ENCODE results near the gene CBX2. TPM values are rescaled to one million over a fixed set of nuclear protein-coding genes. Genes with fewer than 3 reads are reported as not detected.

Gene CBX2
- total RNA-seq, 1 experiment from 2014 or later, result 28.3 TPM

DNA sequence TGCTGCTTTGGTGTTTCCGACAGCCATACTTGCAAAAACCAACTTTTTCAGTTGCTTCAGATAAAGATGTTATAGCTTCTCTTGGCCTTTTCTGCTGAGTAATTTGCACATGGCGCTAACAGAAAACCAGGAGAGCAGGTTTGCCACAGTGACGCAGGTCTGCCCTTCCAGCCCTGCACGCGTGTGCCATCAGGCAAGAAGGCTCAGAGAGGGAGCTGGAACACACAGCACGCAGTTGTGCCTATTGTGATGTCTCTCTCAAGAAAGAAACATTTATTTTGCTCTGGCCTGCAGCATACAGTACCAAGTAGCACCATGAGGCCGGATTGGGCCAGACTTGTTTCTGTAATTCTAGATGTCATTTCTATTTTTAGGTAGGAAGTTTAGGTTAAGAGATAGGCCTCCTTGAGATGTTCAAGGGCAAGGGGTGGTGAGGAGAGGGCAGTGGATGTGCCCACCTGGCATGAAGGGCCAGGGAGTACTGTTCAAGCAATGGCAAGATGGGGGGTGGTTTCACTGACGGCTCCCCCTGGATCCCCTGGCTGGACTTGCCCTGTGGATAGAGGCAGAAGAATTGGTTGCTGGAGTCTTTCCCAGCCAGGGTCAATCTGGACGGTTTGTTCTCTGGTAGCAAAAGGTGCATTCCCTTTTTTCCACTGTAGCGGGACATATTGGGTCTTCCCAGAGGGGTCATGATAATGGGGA, 1.9 kb downstream of the CBX2 start (continued):
- no peak for TF ChIP-seq ATF3 (IDR thresholded peaks at IDR 0.05)
- TF ChIP-seq RAD21 (IDR thresholded peaks at IDR 0.05; ENCODE audit: low read depth), result no peak
- TF ChIP-seq CEBPB (IDR thresholded peaks at IDR 0.05; ENCODE audit: low read depth), result no peak
- TF ChIP-seq JUND (IDR thresholded peaks at IDR 0.05), result no peak
- TF ChIP-seq ELF1 (IDR thresholded peaks at IDR 0.05; ENCODE audit: borderline replicate concordance, low read depth), result no peak
- TF ChIP-seq ZFX (IDR thresholded peaks at IDR 0.05), result no peak
- no peak for TF ChIP-seq TCF7L2 (IDR thresholded peaks at IDR 0.05; ENCODE audit: borderline replicate concordance, extremely low read depth, insufficient read depth, insufficient read length)
- TF ChIP-seq CBX3 (IDR thresholded peaks at IDR 0.05; ENCODE audit: low read depth), result no peak
- no peak for TF ChIP-seq POLR2A (IDR thresholded peaks at IDR 0.05; ENCODE audit: borderline replicate concordance, extremely low read depth, insufficient read depth, insufficient read length)
- no peak for TF ChIP-seq SP1 (IDR thresholded peaks at IDR 0.05; ENCODE audit: low read depth)

GRCh38 chr17:79781012-79781650, 3.2 kb downstream of the CBX2 start:
- no TSS peak for BruUV-seq (replicated peaks)
- Histone ChIP-seq H2AFZ (ENCODE audit: low read depth, low read length, poor library complexity, severe bottlenecking) (no peak overlapping the region), H3K79me2 (ENCODE audit: insufficient read depth, low read length) (peaks cover 16% of the 10 kb centered on the region), H3K27me3 (ENCODE audit: insufficient read depth, low read length) (peaks cover 9% of the 10 kb centered on the region), H3K9ac (ENCODE audit: low read length) (no peak overlapping the region), H4K20me1 (ENCODE audit: insufficient read depth) (no peaks in the 10 kb centered on the region), H3K27ac (ENCODE audit: low read depth, low read length) (no peak overlapping the region), H3K4me1 (ENCODE audit: control insufficient read depth in 1 of 2, insufficient read depth in 2 of 2, low read length in 2 of 2) (peaks cover 12 to 21% of the 10 kb centered on the region in 2 experiments), H3K9me3 (ENCODE audit: control insufficient read depth in 1 of 2, insufficient read depth in 1 of 2, low read depth in 1 of 2, low read length in 2 of 2) (no peaks in the 10 kb centered on the region), H3K4me2 (ENCODE audit: low read length) (no peak overlapping the region), H3K4me3 (replicated peaks in 1 of 2; ENCODE audit: low read depth in 1 of 2, low read length in 2 of 2) (no peak overlapping the region), H3K9me2 (ENCODE audit: insufficient read depth) (no peaks in the 10 kb centered on the region), H3K36me3 (ENCODE audit: control insufficient read depth in 1 of 2, insufficient read depth in 2 of 2, low read length in 2 of 2) (peaks cover 18 to 22% of the 10 kb centered on the region in 2 experiments; a peak in 3 of 4 replicates)
- POLR2A ChIA-PET, result no interaction called here
- RAD21 ChIA-PET (ENCODE audit: low non-redundant PET in 1 of 2, low total read pairs in 2 of 2, uncharacterized antibody in 2 of 2, unreplicated experiment in 2 of 2), result no interaction called here
- DNase-seq (ENCODE audit: low read depth, low spot score) (no peak), ATAC-seq (no peak)
- intact Hi-C loops (cut with micrococcal nuclease), result no loop called here
- CTCF ChIA-PET, result interaction anchor here (0.6 kb wide), 1 partner anchor 58 kb away, joined by 4 read pairs; the partner anchor contains the start of gene CBX4
- TF ChIP-seq SIN3A (IDR thresholded peaks at IDR 0.05; ENCODE audit: low read depth) (no peak), JUND (IDR thresholded peaks at IDR 0.05) (no peak), SP1 (IDR thresholded peaks at IDR 0.05; ENCODE audit: low read depth) (no peak), ELF1 (IDR thresholded peaks at IDR 0.05; ENCODE audit: borderline replicate concordance, low read depth) (no peak), ATF3 (IDR thresholded peaks at IDR 0.05) (no peak), ZNF274 (IDR thresholded peaks at IDR 0.05; ENCODE audit: low read depth, low read length) (no peak), FOSL1 (IDR thresholded peaks at IDR 0.05; ENCODE audit: low read depth) (no peak), REST (IDR thresholded peaks at IDR 0.05; ENCODE audit: low read depth) (no peak), RAD21 (IDR thresholded peaks at IDR 0.05; ENCODE audit: low read depth) (no peak), POLR2A (IDR thresholded peaks at IDR 0.05; ENCODE audit: borderline replicate concordance, extremely low read depth, insufficient read depth, insufficient read length) (no peak), CEBPB (IDR thresholded peaks at IDR 0.05; ENCODE audit: low read depth) (no peak), CBX3 (IDR thresholded peaks at IDR 0.05; ENCODE audit: low read depth) (no peak), ZFX (IDR thresholded peaks at IDR 0.05) (no peak), YY1 (IDR thresholded peaks at IDR 0.05; ENCODE audit: extremely low read depth, insufficient replicate concordance, low read depth, low read length) (no peak)
- TF ChIP-seq, protein P1, sequence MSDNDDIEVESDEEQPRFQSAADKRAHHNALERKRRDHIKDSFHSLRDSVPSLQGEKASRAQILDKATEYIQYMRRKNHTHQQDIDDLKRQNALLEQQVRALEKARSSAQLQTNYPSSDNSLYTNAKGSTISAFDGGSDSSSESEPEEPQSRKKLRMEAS (IDR thresholded peaks at IDR 0.05), result no peak
- TF ChIP-seq, protein P2, sequence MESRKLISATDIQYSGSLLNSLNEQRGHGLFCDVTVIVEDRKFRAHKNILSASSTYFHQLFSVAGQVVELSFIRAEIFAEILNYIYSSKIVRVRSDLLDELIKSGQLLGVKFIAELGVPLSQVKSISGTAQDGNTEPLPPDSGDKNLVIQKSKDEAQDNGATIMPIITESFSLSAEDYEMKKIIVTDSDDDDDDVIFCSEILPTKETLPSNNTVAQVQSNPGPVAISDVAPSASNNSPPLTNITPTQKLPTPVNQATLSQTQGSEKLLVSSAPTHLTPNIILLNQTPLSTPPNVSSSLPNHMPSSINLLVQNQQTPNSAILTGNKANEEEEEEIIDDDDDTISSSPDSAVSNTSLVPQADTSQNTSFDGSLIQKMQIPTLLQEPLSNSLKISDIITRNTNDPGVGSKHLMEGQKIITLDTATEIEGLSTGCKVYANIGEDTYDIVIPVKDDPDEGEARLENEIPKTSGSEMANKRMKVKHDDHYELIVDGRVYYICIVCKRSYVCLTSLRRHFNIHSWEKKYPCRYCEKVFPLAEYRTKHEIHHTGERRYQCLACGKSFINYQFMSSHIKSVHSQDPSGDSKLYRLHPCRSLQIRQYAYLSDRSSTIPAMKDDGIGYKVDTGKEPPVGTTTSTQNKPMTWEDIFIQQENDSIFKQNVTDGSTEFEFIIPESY (IDR thresholded peaks at IDR 0.05; ENCODE audit: extremely low read depth, insufficient replicate concordance, low read length), result no peak
